ENCODE measurements around the gene LPXN.

The LPXN gene
- total RNA-seq, result 175 to 364 (median 274) reads per million in 18 experiments

GRCh38 chr11:58575377-58576020 is at the start of gene LPXN:
TSS of gene LPXN (minus strand) at chr11:58575856. CDS start at chr11:58575772, 84 bp downstream.
- DNase-seq, result peak; percentile 87 to 91

DNA sequence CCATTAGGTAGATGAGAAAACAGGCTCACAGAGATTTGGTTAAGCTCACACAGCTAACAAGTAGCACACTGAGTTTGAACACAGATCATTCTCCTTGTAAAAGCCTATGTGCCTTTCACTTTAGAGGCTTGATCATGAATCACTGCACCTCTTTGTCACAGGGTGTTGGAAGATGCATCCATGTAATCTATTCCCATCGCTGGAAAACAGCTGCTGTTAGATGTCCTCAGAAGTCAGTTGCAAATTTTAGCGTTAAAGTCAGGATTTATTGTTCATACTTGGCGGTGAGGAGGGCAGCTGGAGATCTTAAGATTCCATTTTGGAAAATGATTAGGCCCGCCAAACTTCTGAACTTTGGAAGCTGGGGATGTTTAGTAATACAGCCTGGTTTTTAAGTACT is 49.4 kb upstream of the LPXN start:
- DNase-seq, result no peak

DNA sequence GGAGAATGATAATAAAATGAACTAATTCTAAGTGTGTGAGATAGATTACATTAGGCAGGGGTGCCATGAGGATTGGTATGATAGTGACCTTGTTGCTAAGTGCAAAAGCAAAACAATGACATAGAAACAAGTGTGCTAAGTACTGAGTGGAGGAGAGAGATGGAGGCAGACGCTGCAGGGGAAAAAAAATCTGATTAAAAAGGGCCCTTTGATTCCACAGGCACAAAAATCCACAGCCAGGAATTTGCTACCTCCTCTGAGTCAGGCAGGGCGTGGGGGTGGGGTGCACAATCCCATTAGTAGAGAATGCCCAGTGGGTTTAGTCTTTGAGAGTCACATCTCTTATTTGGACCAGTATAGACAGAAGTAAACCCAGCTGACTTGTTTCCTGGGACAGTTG is 46.7 kb upstream of the LPXN start, which contains the start of gene CNTF:
TSS of gene CNTF (plus strand) at position 322 of the 400 bp plus-strand sequence. CDS start 88 bp downstream, outside the sequence.
- no peak for DNase-seq

DNA sequence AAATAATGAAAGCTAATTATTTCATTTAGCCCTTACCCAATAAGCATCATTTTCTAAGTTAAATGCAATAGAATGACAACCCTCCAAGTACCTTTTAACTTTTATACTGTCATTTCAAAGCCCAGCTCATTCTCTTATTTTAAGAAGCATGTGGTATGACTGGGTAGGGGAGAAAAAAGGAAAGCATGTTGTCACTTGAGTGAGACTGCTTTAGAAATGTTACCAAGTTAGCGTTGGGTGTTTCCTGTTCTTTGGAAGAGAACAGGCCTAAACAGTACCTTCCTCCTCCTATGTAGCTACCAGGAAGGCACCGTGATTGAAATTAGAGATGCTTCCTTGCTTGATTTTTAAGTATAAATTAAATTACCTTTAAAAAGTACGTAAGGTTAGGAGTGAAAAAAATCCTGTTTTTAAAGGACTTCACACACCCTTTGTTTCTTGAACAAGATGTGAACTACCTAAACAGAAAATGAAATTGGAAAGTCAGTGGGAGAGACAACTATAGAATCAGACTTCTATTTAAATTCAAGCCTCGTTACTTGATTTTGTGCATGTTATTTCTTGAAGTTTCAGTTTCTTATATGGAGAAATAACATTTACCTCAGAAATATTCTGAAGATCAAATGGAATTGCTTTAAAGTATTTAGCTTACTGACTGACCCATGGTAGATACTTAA is 46.1 kb upstream of the LPXN start:
- DNase-seq, result no peak

DNA sequence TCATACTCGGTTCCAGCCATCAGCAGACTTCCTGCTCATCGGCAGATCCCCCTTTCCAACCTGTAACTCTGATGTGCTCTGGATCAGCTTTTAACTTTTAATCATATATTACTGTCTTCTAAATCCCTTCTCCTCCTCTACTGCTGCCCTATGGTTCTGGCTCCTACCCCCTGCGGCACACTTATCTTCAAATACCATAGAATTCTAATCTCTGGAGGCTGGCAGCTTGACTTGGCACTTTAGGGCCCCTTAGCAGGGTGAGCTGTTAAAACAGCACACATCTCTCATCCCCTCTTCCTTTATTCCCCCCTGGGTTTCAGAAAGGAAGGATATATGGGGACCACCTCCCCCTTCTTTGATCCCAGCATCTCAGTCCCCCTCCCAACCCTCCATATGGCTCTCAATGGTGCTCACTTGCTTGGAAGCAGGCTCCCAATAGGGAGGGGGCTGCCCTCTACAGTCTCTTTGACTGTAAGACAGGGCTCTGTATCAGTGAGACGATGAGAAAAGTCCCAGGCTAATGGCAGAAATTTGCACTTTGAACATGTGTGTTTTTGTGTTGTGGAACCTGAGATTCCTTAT is 42.4 kb upstream of the LPXN start:
- no peak for DNase-seq

GRCh38 chr11:58616594-58616993 is 40.9 kb upstream of the LPXN start:
- no peak for DNase-seq

DNA sequence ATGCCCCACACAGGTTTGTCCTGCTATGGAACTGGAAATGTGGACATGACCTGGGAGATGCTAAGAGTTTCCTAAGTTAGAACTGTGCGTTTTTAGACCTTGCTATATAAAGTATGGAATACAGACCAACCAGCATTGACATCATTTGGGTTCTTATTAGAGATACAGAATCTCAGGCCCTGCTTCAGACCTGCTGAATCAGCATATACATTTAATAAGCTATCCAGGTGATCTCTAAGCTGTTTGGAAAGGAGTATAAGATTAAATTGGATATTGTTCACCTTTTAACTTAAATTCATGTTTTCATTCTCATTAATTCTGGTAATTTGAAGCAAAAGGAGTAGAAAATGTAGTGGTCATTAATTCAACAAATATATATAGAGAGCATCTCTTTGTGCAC is 39.9 kb upstream of the LPXN start:
- no peak for DNase-seq

DNA sequence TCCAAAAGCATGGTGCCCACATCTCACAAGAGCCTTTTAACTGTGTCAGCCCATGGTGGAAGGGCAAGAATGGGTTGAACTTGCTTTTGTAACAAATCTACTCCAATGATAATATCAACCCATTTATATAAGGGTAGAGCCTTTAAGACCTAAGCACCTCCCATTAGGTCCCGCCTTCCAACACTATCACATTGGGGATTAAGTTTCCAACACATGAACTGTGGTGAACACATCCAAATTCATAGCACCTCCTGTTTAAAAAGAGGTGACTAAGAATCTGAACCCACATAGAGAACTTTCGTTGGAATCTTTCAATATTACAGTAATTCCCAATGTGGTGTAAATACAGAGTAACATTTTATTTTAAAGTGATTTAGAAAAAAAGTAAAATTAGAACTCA is 37.6 kb upstream of the LPXN start:
- no peak for DNase-seq

DNA sequence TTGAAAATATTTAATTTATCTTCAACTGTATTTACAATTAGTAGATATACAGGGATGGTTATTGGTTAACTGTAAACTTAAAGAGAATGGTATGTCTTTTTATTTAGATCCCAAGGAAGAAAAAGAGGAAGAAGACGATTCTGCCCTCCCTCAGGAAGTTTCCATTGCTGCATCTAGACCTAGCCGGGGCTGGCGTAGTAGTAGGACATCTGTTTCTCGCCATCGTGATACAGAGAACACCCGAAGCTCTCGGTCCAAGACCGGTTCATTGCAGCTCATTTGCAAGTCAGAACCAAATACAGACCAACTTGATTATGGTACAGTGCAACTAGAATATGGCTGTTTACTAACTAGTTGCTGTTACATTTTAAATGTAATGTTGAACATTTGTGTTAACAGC is 34.1 kb upstream of the LPXN start:
- DNase-seq, result peak; percentile 13 to 25

DNA sequence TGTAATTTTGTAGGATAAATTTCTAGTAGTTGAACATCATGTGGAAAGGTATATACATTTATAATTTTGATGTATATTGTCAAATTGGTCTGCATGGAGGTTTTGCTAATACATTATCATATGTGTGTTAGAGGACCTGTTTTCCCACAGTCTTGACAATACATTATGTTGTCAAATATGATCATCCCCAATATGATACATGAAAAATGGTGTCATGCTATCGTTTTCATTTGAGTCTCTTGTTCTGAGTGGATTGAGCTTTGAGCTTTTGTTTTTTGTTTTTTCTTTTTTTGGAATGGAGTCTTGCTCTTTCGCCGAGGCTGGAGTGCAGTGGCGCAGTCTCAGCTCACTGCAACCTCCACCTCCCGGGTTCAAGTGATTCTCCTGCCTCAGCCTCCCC is 32.7 kb upstream of the LPXN start:
- no peak for DNase-seq

DNA sequence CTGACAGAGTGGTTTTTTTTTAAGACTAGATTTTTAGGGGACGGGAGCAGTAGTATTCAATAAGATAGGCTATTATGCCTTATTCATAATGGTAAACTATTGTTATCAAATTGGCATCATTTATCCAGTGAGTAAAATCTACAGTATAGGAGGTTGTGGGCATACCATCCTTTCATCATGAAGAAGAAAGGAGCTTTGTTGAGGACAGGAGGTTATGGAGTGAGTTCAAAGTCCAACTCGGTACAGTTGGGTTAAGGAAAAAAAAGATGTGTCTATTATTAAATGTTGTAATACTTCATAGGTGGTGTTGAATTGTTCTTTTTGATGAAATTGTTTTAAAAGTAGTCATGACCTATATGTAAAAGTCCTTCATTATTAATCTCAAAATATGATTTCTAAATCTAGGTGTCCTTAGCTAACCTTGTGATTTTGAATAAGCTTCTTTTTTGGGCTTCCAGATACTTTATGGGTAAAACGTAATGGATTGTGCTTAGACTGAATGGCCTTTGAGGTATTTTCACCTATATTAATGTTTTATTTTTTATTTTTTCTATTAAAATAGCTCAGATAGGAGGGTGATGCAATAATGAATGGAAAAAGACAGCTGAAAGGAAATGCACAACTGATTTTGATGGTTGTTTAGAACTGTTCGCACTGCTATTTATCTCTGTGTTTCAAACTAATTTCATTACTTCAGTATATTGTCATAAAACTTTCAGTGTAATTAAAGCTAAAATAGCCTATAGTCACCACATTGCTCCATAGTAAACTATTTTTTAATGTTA is 31.5 kb upstream of the LPXN start:
- DNase-seq, result no peak

GRCh38 chr11:58600510-58600909 is 24.9 kb upstream of the LPXN start:
- no peak for DNase-seq

DNA sequence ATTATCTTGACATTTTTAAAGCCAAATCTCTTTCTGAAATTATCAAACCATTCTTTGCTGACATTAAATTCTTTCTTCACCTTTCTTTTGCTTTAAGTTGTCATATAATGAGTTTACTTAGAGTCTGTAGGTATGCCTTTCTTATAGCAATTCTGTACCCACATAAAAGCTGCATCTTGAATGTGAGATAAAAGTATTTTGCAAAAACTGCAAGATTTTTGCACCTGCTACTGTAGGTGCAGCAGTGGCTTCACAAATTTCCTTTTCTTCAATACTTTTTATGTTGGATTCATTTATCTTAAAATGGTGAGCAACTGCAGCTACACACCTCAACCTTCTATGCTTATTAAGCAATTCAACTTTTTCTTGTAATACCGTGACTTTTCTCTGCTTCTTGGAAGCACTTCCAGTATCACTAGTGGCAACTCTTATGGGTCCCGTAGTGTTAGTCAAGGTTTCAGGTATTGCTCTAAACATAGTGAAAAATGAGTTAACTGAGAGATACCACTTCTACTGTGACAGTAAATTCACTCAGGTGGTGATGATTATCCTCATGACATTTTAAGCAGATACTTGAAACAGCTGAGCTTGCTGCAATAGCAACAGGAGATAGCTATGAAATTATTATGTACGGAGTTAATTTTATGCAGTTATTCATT is 22.0 kb upstream of the LPXN start:
- no peak for DNase-seq

DNA sequence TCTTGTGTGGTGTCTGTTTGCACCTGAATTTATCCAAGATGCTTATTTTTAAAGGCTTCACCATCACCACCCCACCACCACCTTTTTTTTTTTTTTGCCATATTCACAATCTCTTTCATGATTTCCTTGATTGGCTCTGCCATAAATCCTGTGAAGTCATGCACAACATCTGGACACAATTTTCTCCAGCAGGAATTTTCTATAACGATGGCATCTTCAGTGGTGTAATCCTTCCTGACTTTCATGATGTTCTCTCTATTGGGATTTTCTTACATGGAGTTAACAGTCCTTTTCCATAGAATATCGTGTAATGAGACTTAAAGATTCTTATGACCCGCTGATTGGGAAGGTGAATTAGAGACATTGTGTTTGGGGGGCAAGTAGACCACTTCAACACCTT is 21.0 kb upstream of the LPXN start:
- DNase-seq, result no peak

DNA sequence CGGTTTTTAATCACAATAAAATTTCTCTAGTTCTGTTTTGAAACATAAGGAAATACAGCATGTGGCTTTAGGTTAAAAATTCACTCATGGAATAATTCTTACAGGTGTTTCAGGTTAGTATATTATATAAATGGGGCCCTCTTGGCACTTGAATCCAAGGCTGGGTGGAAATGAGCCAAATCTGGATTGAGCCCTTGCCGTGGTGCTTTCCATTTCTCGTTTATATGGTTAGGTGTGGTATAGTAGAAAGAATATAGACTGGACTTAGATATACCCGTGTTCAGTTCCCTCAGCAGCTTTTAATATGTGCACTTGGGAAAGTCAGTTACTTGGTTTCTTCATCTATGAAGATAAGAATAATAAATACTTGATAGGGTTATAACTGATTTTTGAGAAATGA is 19.2 kb upstream of the LPXN start:
- no peak for DNase-seq

GRCh38 chr11:58592760-58593472 is 17.3 kb upstream of the LPXN start:
- DNase-seq, result no peak

DNA sequence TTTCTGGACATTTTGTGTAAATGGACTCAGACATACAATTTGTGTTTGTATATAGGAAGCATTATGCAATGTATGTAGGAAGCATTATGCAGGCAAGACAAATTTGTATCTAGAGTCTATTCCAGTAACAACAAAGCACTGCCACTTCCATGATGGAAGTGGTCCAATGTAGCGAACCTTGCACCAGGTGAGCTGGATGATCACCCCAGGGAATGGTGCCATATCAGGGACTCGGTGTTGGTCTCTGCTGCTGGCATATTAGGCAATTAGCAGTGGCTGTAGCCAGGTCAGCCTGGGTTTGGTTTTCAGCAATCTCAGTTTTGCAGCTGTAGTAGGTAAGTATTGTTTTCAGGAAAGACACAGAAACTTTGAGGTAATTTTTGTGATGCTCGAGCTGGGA is 16.0 kb upstream of the LPXN start:
- no peak for DNase-seq

GRCh38 chr11:58586998-58587397 is 11.3 kb upstream of the LPXN start:
- DNase-seq, result peak in 1 of 2 donors; percentile 20

GRCh38 chr11:58582437-58582836 is 6.8 kb upstream of the LPXN start:
- no peak for DNase-seq

DNA sequence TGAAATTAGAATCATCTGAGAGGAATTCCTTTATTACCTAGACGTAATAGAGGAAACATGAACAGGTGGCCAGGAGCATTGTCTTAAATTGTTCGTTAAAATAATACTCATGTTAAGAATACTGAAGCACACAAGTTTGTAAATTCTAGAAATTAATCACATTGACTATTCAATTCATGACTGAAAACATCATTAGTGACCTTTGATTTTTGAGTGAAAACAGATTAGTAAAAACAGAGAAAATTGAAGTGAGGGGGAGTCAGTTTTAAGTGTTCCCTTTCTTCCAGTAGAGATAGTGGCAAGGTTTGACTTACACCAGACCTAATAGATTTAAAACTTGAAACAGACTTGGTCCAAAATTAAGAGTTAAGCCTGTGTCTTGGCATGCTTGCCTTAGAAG is 4.7 kb upstream of the LPXN start:
- DNase-seq, result no peak

DNA sequence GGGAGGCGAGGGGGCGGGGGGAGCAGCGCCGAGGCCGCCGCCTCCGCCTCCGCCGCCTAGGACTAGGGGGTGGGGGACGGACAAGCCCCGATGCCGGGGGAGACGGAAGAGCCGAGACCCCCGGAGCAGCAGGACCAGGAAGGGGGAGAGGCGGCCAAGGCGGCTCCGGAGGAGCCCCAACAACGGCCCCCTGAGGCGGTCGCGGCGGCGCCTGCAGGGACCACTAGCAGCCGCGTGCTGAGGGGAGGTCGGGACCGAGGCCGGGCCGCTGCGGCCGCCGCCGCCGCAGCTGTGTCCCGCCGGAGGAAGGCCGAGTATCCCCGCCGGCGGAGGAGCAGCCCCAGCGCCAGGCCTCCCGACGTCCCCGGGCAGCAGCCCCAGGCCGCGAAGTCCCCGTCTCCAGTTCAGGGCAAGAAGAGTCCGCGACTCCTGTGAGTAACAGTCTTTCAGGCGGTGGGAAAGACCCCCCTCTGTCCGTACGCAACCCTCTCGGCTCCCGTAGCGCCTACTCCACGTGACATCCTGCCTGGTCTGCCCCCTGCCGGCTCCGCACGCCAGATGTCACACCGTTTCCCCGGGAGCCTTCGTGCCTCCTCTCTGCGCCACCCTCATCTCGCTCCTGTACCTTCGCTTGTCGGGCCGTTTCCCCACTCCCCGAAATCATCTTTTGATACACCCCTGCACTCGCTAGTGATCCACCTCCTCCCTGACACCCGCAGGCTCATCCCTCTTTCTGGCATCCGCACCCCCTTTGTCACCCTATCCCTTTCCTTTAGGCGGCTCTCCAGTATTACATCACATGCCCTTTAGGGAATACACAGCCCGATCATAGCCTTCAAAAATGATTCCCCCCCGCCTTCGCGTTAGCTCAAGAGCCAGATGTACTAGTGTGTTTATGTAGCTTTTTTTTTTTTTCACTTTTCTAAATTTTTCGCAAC is 3.8 kb upstream of the LPXN start:
- DNase-seq, result peak; percentile 85 to 88
